Measurements from ENCODE around the gene CACNA2D1.

DNA sequence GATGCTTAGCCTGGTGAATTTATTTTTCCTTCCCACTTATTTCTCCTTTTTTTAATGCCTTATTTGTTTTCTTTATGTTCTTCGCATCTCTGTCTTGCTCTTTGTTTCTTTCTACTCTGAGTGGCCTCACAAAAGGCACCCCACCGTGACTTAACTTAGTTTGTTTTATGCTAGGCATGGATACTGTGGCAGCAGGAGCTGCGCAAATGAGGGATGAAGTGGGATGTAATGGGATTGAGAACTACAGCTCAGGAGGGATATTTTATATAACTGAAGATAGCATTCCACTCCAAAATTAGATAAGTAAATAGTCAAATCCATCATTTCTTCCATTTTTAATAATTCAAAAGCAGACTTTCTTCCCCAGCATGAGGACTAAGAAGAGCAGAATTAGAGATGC, 1.7 kb upstream of the CACNA2D1 start:
- TF ChIP-seq, protein P1, sequence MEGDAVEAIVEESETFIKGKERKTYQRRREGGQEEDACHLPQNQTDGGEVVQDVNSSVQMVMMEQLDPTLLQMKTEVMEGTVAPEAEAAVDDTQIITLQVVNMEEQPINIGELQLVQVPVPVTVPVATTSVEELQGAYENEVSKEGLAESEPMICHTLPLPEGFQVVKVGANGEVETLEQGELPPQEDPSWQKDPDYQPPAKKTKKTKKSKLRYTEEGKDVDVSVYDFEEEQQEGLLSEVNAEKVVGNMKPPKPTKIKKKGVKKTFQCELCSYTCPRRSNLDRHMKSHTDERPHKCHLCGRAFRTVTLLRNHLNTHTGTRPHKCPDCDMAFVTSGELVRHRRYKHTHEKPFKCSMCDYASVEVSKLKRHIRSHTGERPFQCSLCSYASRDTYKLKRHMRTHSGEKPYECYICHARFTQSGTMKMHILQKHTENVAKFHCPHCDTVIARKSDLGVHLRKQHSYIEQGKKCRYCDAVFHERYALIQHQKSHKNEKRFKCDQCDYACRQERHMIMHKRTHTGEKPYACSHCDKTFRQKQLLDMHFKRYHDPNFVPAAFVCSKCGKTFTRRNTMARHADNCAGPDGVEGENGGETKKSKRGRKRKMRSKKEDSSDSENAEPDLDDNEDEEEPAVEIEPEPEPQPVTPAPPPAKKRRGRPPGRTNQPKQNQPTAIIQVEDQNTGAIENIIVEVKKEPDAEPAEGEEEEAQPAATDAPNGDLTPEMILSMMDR (IDR thresholded peaks at IDR 0.05): no peak
- no peak for TF ChIP-seq POLR2AphosphoS5 (IDR thresholded peaks at IDR 0.05; ENCODE audit: low read depth, low read length)
